Measurements from ENCODE around the gene ARPC5L.
"Not testable (repeated sequence)": the region's sequence is repeated elsewhere in the genome, so short reads cannot be mapped to it uniquely, and the experiment has no call there.

ARPC5L gene

GRCh38 chr9:124841075-124841821 lies 20.7 kb upstream of the ARPC5L start:
- no peak for DNase-seq

- no peak for DNase-seq
These were observed 18.4 kb upstream of the ARPC5L start for GRCh38 chr9:124843456-124844034.

- DNase-seq: no peak
These were observed 17.6 kb upstream of the ARPC5L start for GRCh38 chr9:124844291-124844690.

- not testable (repeated sequence) for DNase-seq
These were observed 15.5 kb upstream of the ARPC5L start for GRCh38 chr9:124846467-124846866.

GRCh38 chr9:124846969-124847368 lies 15.0 kb upstream of the ARPC5L start:
- DNase-seq: no peak

- DNase-seq: no peak
These were observed 12.1 kb upstream of the ARPC5L start for GRCh38 chr9:124849801-124850200.

- DNase-seq: no peak
These were observed 9.7 kb upstream of the ARPC5L start for GRCh38 chr9:124852121-124852828.

GRCh38 chr9:124852829-124853531 lies 8.9 kb upstream of the ARPC5L start, which contains the start of gene WDR38:
Gene WDR38, plus strand, starts transcription at chr9:124853460. Its CDS starts 72 bp downstream, at chr9:124853532.
- peak; percentile 64 to 74 for DNase-seq

GRCh38 chr9:124853605-124854143 lies 8.3 kb upstream of the ARPC5L start:
- no peak for DNase-seq

- no peak for DNase-seq
These were observed 7.8 kb upstream of the ARPC5L start for GRCh38 chr9:124854161-124854560.

GRCh38 chr9:124854822-124855221 lies 7.1 kb upstream of the ARPC5L start:
- DNase-seq: no peak

- DNase-seq: no peak
These were observed 6.4 kb upstream of the ARPC5L start for GRCh38 chr9:124855566-124855943.

GRCh38 chr9:124855944-124856765 lies 5.8 kb upstream of the ARPC5L start:
- DNase-seq: no peak

- no peak for DNase-seq
These were observed 4.3 kb upstream of the ARPC5L start for GRCh38 chr9:124857533-124858162.

GRCh38 chr9:124858330-124859046 lies 3.4 kb upstream of the ARPC5L start:
- no peak for DNase-seq

GRCh38 chr9:124859803-124860581 lies 1.9 kb upstream of the ARPC5L start:
- no peak for DNase-seq

GRCh38 chr9:124860582-124861341 lies 1.2 kb upstream of the ARPC5L start:
- no peak for DNase-seq

GRCh38 chr9:124863371-124863871 lies 1.5 kb downstream of the ARPC5L start:
- DNase-seq: no peak
